ENCODE results near the gene ANKRD42.

DNA sequence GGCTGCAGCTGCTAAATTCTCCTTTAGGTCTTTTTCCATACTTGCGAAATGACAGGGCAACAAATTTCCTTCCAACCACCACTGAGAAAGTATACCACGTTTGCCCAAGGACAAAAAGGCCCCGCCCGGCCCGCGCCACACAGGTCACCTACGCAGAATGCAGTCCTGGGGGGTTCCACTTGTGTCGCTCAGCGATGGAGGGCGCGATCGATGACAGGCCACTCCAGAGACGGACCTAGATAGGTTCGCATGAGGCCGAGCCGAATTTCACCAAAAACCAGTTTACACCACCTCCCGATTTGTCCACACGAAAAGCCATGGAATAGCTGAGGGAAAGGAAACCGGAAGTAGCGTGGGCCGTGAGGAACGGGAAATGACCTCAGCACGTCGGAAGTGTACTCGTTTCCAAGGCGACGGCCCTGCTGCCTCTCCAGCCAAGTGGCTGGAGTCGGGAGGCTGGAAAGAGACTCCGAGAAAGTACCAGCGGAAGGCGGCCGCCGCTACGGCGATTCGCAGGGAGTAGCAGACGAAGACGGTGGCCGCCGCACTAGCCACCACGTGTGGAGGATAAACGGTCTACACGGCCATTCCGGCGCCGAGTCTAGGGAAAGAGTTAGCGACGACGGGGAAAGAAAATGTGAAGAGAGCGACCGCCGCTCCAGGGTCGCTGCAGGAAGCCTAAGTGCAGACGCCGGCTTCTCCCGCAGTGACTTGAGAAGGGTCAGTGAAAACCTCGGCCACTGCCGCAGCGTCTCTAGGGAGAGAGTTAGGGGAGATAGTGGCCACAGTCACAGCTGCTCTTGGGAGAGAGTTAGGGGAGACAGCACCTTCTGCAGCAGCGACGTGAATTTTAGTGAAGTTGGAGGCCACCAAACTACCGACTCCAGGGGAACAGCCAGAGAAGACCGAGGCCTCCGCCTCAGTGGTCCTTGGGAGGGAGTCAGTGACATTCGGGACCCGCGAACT is at the start of gene ANKRD42:
- no peak for TF ChIP-seq GATA3 (IDR thresholded peaks at IDR 0.05; ENCODE audit: low read depth, low read length)
- TF ChIP-seq GATA2 (IDR thresholded peaks at IDR 0.05; ENCODE audit: low read depth, low read length): no peak

Measured in SH-SY5Y (cell line).